Measurements from ENCODE around the gene ZIC5.
A peak's percentile ranks its signal among the peaks of the same experiment; 100 is the strongest.

DNA sequence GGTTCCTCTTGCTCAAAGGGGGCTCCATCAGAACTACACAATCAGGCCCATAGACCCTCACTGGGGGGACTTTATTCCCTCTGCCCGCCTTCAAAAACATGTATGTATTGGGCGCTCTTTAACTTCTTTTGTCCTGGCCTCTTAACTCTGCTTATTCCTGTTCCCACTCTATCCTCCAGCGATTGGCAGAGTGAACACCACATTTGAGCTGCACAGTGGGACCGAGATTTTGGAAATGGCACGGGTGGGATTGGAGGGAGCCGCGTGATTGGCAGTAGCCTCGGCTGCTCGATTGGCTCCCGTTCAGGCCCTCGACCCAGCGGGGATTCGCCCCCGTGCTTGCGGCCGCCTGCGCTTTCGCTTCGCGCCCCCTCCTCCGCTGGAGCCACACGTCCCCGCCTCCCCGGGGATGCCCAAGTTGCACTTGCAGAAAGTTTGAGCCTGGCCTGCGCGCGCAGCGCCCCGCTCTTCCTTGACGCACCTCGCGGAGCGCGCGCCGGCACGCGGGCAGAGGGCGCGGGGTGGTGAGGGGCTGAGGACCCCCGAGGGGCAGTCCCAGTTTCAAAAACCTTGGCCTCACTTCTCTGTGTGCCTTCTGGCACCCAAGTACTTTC lies at the start of gene ZIC5:
- TF ChIP-seq, protein P1, sequence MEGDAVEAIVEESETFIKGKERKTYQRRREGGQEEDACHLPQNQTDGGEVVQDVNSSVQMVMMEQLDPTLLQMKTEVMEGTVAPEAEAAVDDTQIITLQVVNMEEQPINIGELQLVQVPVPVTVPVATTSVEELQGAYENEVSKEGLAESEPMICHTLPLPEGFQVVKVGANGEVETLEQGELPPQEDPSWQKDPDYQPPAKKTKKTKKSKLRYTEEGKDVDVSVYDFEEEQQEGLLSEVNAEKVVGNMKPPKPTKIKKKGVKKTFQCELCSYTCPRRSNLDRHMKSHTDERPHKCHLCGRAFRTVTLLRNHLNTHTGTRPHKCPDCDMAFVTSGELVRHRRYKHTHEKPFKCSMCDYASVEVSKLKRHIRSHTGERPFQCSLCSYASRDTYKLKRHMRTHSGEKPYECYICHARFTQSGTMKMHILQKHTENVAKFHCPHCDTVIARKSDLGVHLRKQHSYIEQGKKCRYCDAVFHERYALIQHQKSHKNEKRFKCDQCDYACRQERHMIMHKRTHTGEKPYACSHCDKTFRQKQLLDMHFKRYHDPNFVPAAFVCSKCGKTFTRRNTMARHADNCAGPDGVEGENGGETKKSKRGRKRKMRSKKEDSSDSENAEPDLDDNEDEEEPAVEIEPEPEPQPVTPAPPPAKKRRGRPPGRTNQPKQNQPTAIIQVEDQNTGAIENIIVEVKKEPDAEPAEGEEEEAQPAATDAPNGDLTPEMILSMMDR (conservative IDR thresholded peaks at IDR 0.05 in 1 of 2, IDR thresholded peaks at IDR 0.05 in 1 of 2; ENCODE audit: low read depth in 1 of 2, low read length in 2 of 2) = no peak
- TF ChIP-seq EZH2 (IDR thresholded peaks at IDR 0.05; ENCODE audit: low read length, missing control alignments) = peak; percentile 92
